Measurements from ENCODE around the gene SLC16A13.
"Not testable (repeated sequence)": the region's sequence is repeated elsewhere in the genome, so short reads cannot be mapped to it uniquely, and the experiment has no call there.

DNA sequence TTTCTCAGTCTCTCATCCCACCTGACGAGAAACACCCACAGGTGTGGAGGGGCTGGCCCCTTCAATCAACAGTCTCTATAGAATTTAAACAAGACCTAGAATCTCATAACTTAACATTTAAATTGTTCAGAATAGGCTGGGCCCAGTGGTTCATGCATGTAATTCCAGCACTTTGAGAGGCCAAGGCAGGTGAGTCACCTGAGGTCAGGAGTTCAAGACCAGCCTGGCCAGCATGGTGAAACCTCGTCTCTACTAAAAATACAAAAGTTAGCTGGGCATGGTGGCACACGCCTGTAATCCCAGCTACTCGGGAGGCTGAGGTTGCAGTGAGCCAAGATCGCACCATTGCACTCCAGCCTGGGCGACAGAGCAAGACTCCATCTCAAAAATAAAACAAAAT lies 53.8 kb downstream of the SLC16A13 start:
- TF ChIP-seq, protein P1, sequence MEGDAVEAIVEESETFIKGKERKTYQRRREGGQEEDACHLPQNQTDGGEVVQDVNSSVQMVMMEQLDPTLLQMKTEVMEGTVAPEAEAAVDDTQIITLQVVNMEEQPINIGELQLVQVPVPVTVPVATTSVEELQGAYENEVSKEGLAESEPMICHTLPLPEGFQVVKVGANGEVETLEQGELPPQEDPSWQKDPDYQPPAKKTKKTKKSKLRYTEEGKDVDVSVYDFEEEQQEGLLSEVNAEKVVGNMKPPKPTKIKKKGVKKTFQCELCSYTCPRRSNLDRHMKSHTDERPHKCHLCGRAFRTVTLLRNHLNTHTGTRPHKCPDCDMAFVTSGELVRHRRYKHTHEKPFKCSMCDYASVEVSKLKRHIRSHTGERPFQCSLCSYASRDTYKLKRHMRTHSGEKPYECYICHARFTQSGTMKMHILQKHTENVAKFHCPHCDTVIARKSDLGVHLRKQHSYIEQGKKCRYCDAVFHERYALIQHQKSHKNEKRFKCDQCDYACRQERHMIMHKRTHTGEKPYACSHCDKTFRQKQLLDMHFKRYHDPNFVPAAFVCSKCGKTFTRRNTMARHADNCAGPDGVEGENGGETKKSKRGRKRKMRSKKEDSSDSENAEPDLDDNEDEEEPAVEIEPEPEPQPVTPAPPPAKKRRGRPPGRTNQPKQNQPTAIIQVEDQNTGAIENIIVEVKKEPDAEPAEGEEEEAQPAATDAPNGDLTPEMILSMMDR (conservative IDR thresholded peaks at IDR 0.05), result not testable (repeated sequence)
- not testable (repeated sequence) for TF ChIP-seq EZH2 (IDR thresholded peaks at IDR 0.05; ENCODE audit: low read depth)

Measured in PC-9 (cell line).